Measurements from ENCODE around the gene MS4A4A.
"Not testable (repeated sequence)": the region's sequence is repeated elsewhere in the genome, so short reads cannot be mapped to it uniquely, and the experiment has no call there.

The MS4A4A gene

GRCh38 chr11:60280412-60280811 is at the start of gene MS4A4A:
Gene MS4A4A (plus strand): TSS chr11:60280666. CDS start chr11:60280676, 10 bp downstream.
- DNase-seq: no peak

GRCh38 chr11:60230681-60231080 is 49.8 kb upstream of the MS4A4A start:
- DNase-seq: no peak

- no peak for DNase-seq
These were observed 45.1 kb upstream of the MS4A4A start for GRCh38 chr11:60235321-60235720.

- no peak for DNase-seq
These were observed 39.8 kb upstream of the MS4A4A start for GRCh38 chr11:60240662-60241061.

GRCh38 chr11:60241786-60242185 is 38.7 kb upstream of the MS4A4A start:
- DNase-seq: no peak

- DNase-seq: no peak
These were observed 37.7 kb upstream of the MS4A4A start, which contains the start of gene MS4A4E for GRCh38 chr11:60242740-60243239. Gene MS4A4E (minus strand): TSS chr11:60243137. CDS start chr11:60230055, 13,082 bp downstream.

GRCh38 chr11:60251485-60252212 is 28.8 kb upstream of the MS4A4A start:
- no peak for DNase-seq

- no peak for DNase-seq
These were observed 28.0 kb upstream of the MS4A4A start for GRCh38 chr11:60252213-60253108.

- no peak for DNase-seq
These were observed 22.3 kb upstream of the MS4A4A start for GRCh38 chr11:60257956-60258722.

GRCh38 chr11:60261014-60261413 is 19.5 kb upstream of the MS4A4A start:
- no peak for DNase-seq

GRCh38 chr11:60263402-60263801 is 17.1 kb upstream of the MS4A4A start:
- no peak for DNase-seq

GRCh38 chr11:60264644-60265043 is 15.8 kb upstream of the MS4A4A start:
- no peak for DNase-seq

- peak; percentile 44 for DNase-seq
These were observed 14.9 kb upstream of the MS4A4A start for GRCh38 chr11:60265373-60266214.

- no peak for DNase-seq
These were observed 6.0 kb upstream of the MS4A4A start for GRCh38 chr11:60274416-60274815.

- DNase-seq: no peak
These were observed 1.0 kb downstream of the MS4A4A start for GRCh38 chr11:60281485-60281884.

- DNase-seq: no peak
These were observed 1.8 kb downstream of the MS4A4A start for GRCh38 chr11:60282286-60282685.

- DNase-seq: not testable (repeated sequence)
These were observed 5.1 kb downstream of the MS4A4A start for GRCh38 chr11:60285411-60286126.

- no peak for DNase-seq
These were observed 8.1 kb downstream of the MS4A4A start for GRCh38 chr11:60288531-60288930.

GRCh38 chr11:60292145-60292544 is 11.7 kb downstream of the MS4A4A start:
- DNase-seq: no peak

- no peak for DNase-seq
These were observed 20.7 kb downstream of the MS4A4A start for GRCh38 chr11:60301178-60301577.

GRCh38 chr11:60301884-60302283 is 21.4 kb downstream of the MS4A4A start:
- not testable (repeated sequence) for DNase-seq

All from NCI-H2029 treated with DMSO at 0.1 percent for 48 hours (cell line).